HG03196 (cell line): ENCODE results near the gene TNRC18.

ENCODE experiments used
- ATAC-seq: cut with Tn5 transposase; IDR thresholded peaks from one replicate; pipeline ENCODE4 v1.9.1; 2021; ENCODE audit not compliant: unreplicated experiment

TNRC18 gene

GRCh38 chr7:5404421-5404826, 19.2 kb downstream of the TNRC18 start:
- ATAC-seq = no peak

- no peak for ATAC-seq
Observed at GRCh38 chr7:5403442-5403841, 20.2 kb downstream of the TNRC18 start.

- no peak for ATAC-seq
Observed at GRCh38 chr7:5397736-5398135, 25.9 kb downstream of the TNRC18 start.

- ATAC-seq = peak; percentile 78
Observed at GRCh38 chr7:5396999-5397663, 26.5 kb downstream of the TNRC18 start.

- peak; percentile 43 for ATAC-seq
Observed at GRCh38 chr7:5396542-5396941, 27.1 kb downstream of the TNRC18 start.

GRCh38 chr7:5395246-5395645, 28.4 kb downstream of the TNRC18 start:
- no peak for ATAC-seq

GRCh38 chr7:5394264-5395105, 29.1 kb downstream of the TNRC18 start:
- ATAC-seq = no peak

GRCh38 chr7:5393748-5394147, 29.9 kb downstream of the TNRC18 start:
- no peak for ATAC-seq

- ATAC-seq = no peak
Observed at GRCh38 chr7:5393328-5393727, 30.3 kb downstream of the TNRC18 start.

- ATAC-seq = no peak
Observed at GRCh38 chr7:5390918-5391317, 32.7 kb downstream of the TNRC18 start.

- no peak for ATAC-seq
Observed at GRCh38 chr7:5388905-5389433, 34.7 kb downstream of the TNRC18 start.

- no peak for ATAC-seq
Observed at GRCh38 chr7:5388273-5388901, 35.2 kb downstream of the TNRC18 start.

- ATAC-seq = no peak
Observed at GRCh38 chr7:5387711-5388245, 35.9 kb downstream of the TNRC18 start.

GRCh38 chr7:5384618-5385017, 39.0 kb downstream of the TNRC18 start:
- no peak for ATAC-seq

- ATAC-seq = no peak
Observed at GRCh38 chr7:5383314-5384098, 40.1 kb downstream of the TNRC18 start.

GRCh38 chr7:5382281-5382892, 41.2 kb downstream of the TNRC18 start:
- ATAC-seq = no peak

GRCh38 chr7:5381071-5381772, 42.4 kb downstream of the TNRC18 start:
- ATAC-seq = no peak

- no peak for ATAC-seq
Observed at GRCh38 chr7:5380350-5381070, 43.1 kb downstream of the TNRC18 start.

- no peak for ATAC-seq
Observed at GRCh38 chr7:5379546-5379945, 44.1 kb downstream of the TNRC18 start.
